Progenitor cell of endocrine pancreas (in vitro differentiated cells): ENCODE results near the gene ADCY5. TPM values are rescaled to one million over a fixed set of nuclear protein-coding genes. Genes with fewer than 3 reads are reported as not detected.

Source experiments
- DNase-seq: peaks from one replicate; pipeline ENCODE4 v3.0.0; 2021; ENCODE audit warnings: low spot score; ENCODE audit not compliant: unreplicated experiment
- H3K27ac Mint-ChIP-seq: 2 replicates; pipeline ENCODE4 v1.8.0; 2021; ENCODE audit warnings: mild to moderate bottlenecking, moderate library complexity, mixed read lengths
- H3K27me3 Mint-ChIP-seq: 2 replicates; pipeline ENCODE4 v1.8.0; 2021; ENCODE audit warnings: mixed read lengths
- H3K36me3 Mint-ChIP-seq: 2 replicates; pipeline ENCODE4 v1.8.0; 2022; ENCODE audit warnings: mixed read lengths; ENCODE audit not compliant: insufficient read depth
- H3K4me1 Mint-ChIP-seq: 2 replicates; pipeline ENCODE4 v1.8.0; 2021; ENCODE audit warnings: low read depth, mixed read lengths
- H3K4me3 Mint-ChIP-seq: 2 replicates; pipeline ENCODE4 v1.8.0; 2021; ENCODE audit warnings: low read depth, mild to moderate bottlenecking, moderate library complexity, mixed read lengths
- H3K9me3 Mint-ChIP-seq: 2 replicates; pipeline ENCODE4 v1.8.0; 2021; ENCODE audit warnings: low read depth, mixed read lengths
- CTCF ChIP-seq: fragments of 200-600 bp; sonication (generic); IDR thresholded peaks from one replicate; pipeline ENCODE4 v1.5.0; 2021; ENCODE audit warnings: antibody characterized with exemption, mild to moderate bottlenecking; ENCODE audit not compliant: unreplicated experiment
- total RNA-seq: library from RNA; stranded (reverse); gene quantifications from 2 replicates; pipeline ENCODE4 v1.2.1, GENCODE V29; 2021

Gene ADCY5
- total RNA-seq, 1 donor from 2014 or later: 33.8 TPM

- H3K9me3 Mint-ChIP-seq: no peaks in the 10 kb centered on the region
- no peak for DNase-seq
- no peak overlapping the region for H3K4me3 Mint-ChIP-seq
- no peaks in the 10 kb centered on the region for H3K27me3 Mint-ChIP-seq
- no peak for TF ChIP-seq CTCF
- peaks cover 15% of the 10 kb centered on the region for H3K36me3 Mint-ChIP-seq
- peaks cover 6% of the 10 kb centered on the region for H3K4me1 Mint-ChIP-seq
- H3K27ac Mint-ChIP-seq: no peak overlapping the region
Measured at GRCh38 chr3:123318374-123318773, 130.5 kb downstream of the ADCY5 start.

DNA sequence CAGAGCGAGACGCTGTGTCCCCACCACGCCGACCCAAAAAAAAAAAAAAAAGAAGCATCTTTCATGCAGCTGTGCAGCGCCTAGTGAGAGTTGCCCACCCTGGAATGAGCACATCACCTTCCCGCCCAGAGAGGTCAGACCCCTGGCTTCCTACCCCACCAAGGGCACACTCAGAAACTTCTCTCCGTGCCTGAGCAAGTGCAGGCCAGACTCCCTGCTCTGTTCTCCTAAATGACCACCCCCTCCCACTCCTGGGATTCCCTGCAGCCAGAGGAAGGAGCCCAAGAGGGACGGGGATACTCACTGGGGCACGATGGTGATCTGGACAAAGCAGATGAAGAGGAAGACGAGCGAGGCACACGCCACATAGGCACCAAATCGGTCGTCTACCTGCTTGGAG, 131.2 kb downstream of the ADCY5 start:
- peaks cover 6% of the 10 kb centered on the region for H3K4me1 Mint-ChIP-seq
- H3K27ac Mint-ChIP-seq: no peak overlapping the region
- no peak for DNase-seq
- TF ChIP-seq CTCF: no peak
- H3K27me3 Mint-ChIP-seq: no peaks in the 10 kb centered on the region
- H3K36me3 Mint-ChIP-seq: peaks cover 16% of the 10 kb centered on the region
- no peaks in the 10 kb centered on the region for H3K9me3 Mint-ChIP-seq
- no peak overlapping the region for H3K4me3 Mint-ChIP-seq

GRCh38 chr3:123315271-123315595, 133.7 kb downstream of the ADCY5 start:
- peaks cover 6% of the 10 kb centered on the region for H3K4me1 Mint-ChIP-seq
- peak overlapping the region; percentile 76 for H3K27ac Mint-ChIP-seq
- TF ChIP-seq CTCF: no peak
- no peaks in the 10 kb centered on the region for H3K27me3 Mint-ChIP-seq
- no peak for DNase-seq
- no peaks in the 10 kb centered on the region for H3K9me3 Mint-ChIP-seq
- H3K4me3 Mint-ChIP-seq: no peak overlapping the region
- H3K36me3 Mint-ChIP-seq: peaks cover 17% of the 10 kb centered on the region

GRCh38 chr3:123314359-123315270, 134.3 kb downstream of the ADCY5 start:
- Mint-ChIP-seq H3K27ac (peak overlapping the region; percentile 76), H3K36me3 (peaks cover 18% of the 10 kb centered on the region), H3K27me3 (no peaks in the 10 kb centered on the region), H3K4me3 (no peak overlapping the region), H3K9me3 (no peaks in the 10 kb centered on the region), H3K4me1 (peaks cover 6% of the 10 kb centered on the region)
- no peak for DNase-seq
- TF ChIP-seq CTCF: peak; percentile 29

DNA sequence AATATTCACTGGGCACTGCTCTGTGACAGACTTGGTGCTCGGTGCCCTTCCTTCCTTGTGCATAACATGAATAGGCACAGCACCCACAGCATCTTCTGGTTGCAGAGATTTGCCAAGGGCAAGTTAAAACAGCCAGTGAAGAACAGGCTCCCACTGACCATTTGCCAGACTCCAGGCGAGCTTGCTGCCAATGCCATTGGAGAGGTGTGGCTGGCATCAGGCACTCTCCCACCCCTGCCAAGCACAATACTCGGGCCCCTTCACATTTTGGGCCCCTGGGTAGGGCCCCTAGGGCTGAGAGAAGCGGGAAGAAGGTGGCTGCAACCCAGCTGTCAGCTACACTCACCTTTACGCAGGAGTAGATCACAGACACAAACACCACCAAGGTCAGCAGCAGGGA, 135.0 kb downstream of the ADCY5 start:
- H3K4me1 Mint-ChIP-seq: peaks cover 6% of the 10 kb centered on the region
- no peak for DNase-seq
- peaks cover 16% of the 10 kb centered on the region for H3K36me3 Mint-ChIP-seq
- no peaks in the 10 kb centered on the region for H3K9me3 Mint-ChIP-seq
- no peak for TF ChIP-seq CTCF
- no peaks in the 10 kb centered on the region for H3K27me3 Mint-ChIP-seq
- H3K4me3 Mint-ChIP-seq: no peak overlapping the region
- no peak overlapping the region for H3K27ac Mint-ChIP-seq
